CMK (cell line): Measurements from ENCODE around the gene OR12D2.
"Not testable (repeated sequence)": the region's sequence is repeated elsewhere in the genome, so short reads cannot be mapped to it uniquely, and the experiment has no call there.

Source experiments
- DNase-seq: peaks from one replicate; pipeline ENCODE4 v3.0.0-alpha.2; 2010; ENCODE audit warnings: low read depth

The OR12D2 gene, protein sequence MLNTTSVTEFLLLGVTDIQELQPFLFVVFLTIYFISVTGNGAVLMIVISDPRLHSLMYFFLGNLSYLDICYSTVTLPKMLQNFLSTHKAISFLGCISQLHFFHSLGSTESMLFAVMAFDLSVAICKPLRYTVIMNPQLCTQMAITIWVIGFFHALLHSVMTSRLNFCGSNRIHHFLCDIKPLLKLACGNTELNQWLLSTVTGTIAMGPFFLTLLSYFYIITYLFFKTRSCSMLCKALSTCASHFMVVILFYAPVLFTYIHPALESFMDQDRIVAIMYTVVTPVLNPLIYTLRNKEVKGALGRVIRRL

DNA sequence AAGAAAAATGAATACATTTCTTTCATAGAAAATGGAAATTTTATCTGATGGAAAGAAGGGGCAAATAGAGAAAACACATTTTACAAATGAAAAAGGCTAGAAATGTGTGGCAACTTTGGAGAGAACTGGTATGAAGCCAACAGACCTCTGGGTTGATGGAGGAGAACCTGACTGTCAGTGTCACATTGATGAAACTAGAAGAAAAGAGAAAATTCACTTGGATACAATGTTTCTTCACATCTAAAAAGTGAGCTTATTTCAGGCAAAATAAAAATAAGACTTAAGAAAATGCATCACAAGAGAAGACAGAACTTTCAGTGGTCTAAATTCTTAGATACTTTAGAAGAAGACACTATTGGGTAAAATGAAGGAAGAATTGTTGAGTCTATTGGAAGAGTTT is at the start of gene OR12D2:
OR12D2 (plus strand) TSS at position 301 of the 400 bp plus-strand sequence. CDS start 1,069 bp downstream, outside the sequence.
- DNase-seq, result no peak

DNA sequence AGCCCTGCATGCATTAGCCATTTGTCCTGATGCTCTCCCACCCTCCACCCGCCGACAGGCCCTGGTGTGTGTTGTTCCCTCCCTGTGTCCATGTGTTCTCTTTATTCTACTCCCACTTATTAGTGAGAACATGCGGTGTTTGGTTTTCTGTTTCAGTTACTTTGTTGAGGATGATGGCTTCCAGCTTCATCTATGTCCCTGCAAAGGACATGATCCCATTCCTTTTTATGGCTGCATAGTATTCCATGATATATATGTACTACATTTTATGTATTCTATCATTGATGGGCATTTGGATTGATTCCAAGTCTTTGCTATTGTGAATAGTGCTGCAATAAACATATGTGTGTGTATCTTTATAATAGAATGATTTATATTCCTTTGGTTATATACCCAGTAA is 46.1 kb upstream of the OR12D2 start:
- DNase-seq, result not testable (repeated sequence)

DNA sequence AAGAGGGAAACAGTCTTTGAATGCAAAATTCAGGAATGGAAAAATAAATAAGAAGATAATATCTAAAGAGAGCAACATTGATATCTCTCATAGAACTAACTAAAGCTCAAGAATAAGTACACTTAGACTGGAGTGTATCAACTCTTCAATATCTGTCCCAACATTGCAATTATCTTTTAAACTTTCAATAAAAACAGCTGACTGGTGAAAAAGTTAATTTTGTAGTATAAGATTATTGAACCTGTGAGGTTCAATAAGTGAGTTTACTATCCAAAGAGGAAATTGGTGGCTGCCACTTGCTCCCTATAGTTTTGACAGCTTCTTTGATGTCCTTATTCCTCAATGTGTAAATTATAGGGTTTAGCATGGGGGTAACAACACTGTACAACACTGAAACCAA is 40.5 kb upstream of the OR12D2 start:
- DNase-seq, result no peak

DNA sequence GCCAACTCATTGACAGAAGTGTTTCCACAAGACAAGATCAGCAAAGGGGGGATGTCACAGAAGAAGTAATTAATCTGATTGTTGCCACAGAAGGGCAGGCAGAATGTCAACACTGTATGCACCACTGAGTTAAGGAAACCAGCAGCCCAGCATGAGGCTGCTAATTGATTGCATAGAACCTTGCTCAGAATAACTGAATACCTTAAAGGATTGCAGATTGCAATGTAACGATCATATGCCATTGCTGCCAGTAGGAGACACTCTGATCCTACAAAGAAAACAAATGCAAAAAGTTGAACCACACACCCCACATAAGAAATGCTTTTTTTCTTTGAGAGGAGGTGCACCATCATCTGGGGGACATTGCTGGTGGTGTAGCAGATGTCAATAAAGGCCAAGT is 39.8 kb upstream of the OR12D2 start:
- no peak for DNase-seq

DNA sequence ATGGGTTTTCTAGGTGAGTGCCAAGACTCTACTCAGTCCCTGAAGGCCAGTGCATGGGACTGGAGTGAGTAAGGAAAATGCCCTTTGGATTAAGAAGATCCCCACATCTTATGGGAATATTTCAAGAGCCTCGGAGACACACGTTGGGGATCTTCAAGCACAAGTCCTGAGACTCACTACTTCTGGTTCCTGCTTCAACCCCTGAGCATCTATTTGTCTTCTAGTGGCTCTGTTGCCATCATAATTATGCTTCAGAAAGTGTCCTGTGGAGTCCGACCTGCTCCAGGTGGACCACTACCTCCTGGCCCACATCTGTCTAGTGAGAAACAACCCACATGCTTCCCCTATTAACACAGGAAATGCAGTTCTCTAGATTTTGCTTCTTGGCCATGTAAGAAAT is 26.7 kb upstream of the OR12D2 start, which contains the start of gene OR5V1:
OR5V1 (minus strand) TSS at position 101 of the 400 bp plus-strand sequence. CDS start 12,670 bp downstream, outside the sequence.
- no peak for DNase-seq

DNA sequence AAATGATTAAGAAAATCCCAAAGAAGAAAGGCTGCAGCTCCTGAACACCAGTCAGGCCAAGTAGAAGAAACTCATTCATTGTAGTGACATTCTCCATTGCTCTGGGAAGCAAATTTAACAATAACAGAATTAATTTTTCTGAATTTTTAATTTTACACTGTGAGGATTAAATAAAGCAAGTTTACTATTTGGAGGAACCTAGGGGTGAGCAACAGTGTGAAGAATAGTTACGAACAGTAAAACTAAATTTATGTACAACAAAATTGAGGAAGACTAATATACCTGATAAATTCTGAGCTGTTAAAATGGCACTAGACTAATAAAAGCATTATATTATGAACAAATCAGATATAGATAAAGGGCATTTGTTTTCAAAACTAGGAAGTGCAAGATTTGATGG is 20.2 kb upstream of the OR12D2 start, which contains the start of gene OR12D3:
OR12D3 (minus strand) TSS at position 101 of the 400 bp plus-strand sequence; CDS start at position 97, 4 bp downstream.
- DNase-seq, result no peak

DNA sequence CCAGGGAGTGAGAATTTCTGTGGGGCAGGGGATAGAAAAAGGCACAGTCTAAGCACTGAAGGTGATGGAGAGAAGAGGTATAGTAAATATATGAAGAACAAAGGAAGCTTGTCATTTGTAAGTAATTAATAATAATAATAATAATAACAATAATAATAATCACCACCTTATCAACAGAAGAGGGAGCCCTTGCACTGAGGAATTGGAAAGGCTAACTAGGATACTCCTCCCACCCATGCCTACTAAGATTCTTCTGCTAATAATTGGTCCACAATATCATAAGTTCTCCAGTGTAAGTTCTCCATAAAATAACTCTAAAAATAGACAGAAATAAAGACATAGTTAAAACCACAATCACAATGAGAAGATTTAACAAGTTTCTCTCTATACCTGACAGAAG is 19.4 kb upstream of the OR12D2 start:
- DNase-seq, result no peak

DNA sequence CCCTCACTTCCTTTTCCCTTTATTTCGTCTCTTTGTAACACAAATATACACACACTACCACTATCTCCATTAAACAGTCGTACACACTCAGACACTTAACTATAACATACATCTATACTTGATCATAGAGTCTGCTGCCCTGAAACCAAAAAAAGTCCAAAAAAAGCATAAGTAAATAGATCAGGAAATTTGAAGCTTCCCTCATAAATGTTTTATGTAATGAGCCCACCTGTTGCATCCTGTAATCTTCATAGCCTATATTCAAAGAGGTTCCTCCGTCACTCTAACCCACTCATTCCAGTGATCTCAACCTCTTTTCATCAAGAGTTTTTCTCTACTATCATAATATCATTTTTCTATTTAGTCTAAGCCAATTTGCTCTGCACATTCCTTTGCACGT is 6.9 kb upstream of the OR12D2 start:
- DNase-seq, result no peak

DNA sequence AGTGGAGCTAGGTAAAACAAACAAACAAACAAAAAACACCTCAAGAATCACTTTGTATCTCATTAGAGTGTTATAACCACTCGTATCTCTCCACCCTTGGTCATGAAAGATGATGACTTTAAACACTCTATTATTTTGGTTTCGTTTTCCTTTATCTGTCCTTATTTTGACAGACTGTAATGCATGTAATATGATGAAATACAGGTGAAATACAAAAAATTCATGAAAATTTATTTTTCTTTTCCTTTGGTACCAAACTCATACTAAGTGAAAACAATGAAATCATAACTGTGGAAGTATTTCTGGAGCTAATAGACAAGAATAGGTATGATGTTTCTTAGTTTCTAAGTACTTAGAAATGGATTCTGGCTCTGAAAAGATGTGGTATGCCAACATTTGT is 4.1 kb downstream of the OR12D2 start:
- no peak for DNase-seq

DNA sequence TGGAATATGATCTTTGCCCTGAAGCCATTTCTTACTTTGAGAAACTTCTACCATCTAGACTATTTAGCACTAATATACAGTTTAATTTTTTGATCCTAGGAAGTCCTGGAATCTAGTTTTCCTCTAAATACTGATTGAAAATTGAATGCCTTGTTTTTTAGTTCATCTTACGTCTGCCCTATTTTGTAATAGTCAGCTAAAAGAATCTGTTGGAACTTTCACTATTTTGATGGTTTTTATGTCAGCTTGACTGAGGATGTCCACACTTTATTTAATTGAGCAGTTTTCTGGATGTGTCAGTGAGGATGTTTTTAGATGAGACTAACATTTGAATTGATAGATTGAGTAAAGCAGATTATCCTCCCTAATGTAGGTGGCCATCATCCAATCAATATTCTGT is 8.4 kb downstream of the OR12D2 start:
- no peak for DNase-seq

DNA sequence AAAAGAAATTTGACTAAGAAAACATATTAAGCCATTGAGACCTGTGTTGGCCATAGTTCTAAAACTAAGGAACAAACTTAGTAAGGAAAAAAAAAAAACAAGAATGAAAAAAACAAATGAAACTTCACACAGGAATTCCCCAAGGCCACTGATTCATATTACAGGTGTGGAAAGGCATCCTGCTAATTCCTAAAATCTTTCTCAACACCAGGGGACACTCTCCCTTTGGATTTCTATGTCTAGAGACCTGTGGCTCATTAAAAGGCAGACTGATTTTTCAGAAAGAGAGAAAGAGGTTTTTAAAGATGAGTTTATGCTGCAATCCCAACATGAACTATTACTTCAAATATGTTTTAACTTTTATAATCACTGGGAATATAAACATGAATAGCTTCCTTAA is 19.2 kb downstream of the OR12D2 start, which contains the start of gene OR12D1:
OR12D1 (plus strand) TSS at position 341 of the 400 bp plus-strand sequence.
- no peak for DNase-seq

DNA sequence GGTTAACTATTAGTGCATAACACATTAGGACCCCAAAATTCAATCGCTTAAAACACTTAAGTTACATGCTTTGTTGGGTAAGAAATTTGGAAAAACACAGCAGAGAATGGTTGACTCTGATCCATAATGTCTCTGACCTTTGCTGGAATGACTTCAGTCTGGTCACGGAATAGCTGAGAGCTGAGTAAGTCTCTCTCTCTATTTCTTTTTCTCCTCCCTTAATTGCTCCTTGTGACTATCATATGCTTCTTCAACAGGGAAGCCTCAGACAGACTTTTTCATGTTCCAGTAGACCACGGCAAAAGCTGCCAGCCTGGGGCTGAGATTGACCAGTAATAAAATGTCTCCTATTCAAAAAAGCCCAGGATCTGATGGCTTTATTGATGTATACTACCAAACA is 24.1 kb downstream of the OR12D2 start:
- DNase-seq, result no peak

DNA sequence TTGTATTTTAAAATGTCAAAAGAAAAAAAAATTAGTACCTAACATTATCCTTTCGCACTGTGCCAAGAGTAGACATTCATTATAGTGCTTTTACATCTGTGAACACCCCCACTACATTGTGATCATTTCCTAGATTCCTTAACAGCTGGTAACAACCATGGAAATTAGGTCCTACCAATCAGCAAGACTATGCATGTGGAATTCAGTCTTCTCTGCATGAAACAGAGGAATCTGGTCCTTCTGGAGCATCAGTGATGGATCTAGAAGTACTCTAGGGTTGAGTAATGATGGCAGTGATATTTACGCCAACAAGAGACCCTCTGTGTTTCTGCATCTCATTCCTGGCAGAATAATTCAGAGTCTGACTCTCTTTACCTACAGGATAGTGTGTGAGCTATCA is 28.7 kb downstream of the OR12D2 start:
- DNase-seq, result no peak

DNA sequence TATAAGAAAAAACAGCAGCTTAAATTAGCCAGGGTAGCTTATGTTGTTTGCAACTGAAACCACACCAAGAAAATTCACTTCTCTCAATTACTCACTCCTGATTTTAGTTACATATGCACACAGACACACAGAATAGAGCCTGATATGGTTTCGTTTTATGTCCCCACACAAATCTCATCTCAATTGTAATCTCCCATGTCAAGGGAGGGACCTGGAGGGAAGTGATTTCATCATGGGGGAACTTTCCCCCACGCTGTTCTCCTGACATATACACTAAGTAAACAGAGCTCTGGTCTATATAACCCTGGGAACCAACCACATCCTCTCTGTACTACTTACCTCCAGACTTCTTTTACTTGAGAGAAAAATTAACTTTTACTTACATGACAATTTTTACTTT is 29.1 kb downstream of the OR12D2 start:
- no peak for DNase-seq

DNA sequence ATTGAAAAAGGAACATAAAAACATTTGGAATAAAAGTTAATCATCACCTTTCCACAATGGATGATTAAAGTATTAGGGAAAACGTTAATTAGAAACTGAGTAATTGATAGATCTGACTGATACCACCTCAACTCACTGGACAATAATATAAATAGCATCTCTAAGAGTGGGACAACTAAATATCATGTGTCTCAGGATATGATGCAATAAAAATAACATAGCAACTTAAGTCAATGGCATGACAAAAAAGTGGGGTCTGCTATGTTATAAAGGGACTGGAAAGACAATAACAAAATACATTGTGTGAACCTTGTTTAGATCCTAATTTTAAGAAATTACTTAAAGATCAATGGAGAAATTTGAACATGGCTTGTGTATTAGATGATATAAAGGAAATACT is 29.6 kb downstream of the OR12D2 start:
- DNase-seq, result no peak

DNA sequence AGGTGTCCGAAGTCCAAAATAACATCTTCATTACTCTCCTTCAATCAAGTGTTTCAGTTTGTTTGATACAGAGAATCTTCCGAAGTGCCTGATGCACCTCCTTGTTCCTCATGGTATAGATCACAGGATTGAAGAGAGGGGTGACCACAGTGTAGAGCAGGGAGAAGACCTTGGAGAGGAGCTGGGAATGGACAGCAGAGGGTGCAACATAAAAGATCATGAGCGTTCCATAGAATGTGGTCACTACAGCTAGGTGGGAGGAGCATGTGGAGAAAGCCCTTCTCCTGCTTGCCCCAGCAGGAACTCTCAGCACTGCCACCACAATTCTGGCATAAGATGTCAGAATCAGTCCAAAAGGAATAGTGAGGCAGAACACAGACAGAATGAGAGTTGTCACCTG is 31.2 kb downstream of the OR12D2 start:
- no peak for DNase-seq

DNA sequence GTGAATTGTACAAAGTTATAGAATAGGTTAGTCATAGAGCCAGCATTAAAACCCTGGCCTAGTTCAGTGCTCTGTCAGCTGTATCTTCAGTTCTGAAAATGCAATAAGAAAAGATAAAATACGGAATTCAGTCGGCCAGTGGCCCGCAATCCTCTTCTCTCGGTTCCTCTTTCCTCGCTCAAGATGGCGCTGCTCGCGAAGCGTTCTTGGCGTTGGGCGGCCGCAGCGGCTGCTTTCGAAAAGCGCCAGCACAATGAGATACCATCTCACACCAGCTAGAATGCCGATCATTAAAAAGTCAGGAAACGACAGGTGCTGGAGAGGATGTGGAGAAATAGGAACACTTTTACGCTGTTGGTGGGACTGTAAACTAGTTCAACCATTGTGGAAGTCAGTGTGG is 41.3 kb downstream of the OR12D2 start:
- DNase-seq, result not testable (repeated sequence)

DNA sequence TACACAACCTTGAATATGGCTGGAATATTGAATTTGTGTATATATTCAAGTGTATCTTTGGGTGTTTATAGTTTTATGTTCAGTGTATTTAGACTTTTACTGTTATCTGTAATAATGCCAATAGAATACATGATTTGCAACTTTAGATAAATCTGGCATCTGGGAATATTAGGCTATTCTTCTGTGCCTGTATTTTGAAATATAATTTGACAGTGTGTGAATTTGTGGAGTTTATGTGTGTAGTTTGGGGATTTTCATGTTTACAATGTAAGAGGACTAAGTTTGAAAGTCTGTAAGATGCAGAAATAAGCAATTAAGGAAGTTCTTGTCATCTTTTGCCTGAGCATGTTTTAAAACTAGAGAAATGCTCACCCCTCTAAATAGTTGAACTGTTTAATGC is 43.6 kb downstream of the OR12D2 start, which contains the start of gene OR10C1:
OR10C1 (plus strand) TSS at position 301 of the 400 bp plus-strand sequence. CDS start 710 bp downstream, outside the sequence.
- no peak for DNase-seq

DNA sequence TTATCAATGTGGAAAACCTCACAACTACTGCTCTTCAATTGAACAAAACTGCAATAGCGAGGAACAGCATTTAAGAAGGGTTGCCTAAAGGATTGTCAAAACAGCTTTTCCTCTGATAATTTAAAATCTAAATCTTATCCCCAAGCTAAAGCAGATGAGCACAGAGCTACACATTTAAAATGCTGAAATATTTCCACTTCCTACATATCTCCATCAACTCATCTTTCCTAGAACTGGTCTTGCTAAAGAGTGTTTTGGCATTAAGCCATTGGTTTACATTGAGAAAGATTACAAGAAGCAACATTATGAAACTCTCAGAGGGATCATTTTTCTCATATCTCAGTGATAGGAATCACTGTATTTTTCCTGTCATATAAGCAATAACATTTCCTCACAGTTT is 47.3 kb downstream of the OR12D2 start:
- no peak for DNase-seq

DNA sequence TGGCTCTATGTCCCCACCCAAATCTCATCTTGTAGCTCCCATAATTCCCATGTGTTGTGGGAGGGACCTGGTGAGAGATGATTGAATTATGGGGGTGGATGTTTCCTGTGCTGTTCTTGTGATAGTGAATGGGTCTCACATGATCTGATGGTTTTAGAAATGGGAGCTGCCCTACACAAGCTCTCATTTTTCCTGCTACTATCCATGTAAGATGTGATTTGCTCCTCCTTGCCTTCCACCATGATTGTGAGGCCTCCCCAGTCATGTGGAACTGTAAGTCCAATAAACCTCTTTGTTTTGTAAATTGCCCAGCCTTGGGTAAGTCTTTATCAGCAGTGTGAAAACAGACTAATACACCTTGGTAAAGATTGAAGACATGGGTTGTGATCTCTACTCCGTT is 48.6 kb downstream of the OR12D2 start:
- not testable (repeated sequence) for DNase-seq
